ENCODE results near the gene CACTIN. TPM values are rescaled to one million over a fixed set of nuclear protein-coding genes. Genes with fewer than 3 reads are reported as not detected.

Gene CACTIN
- total RNA-seq, 1 experiment from 2014 or later = 33.2 TPM

GRCh38 chr19:3636506-3636905 lies 9.9 kb upstream of the CACTIN start:
- Histone ChIP-seq H3K9ac (ENCODE audit: low read length) (no peak overlapping the region), H3K79me2 (ENCODE audit: insufficient read depth, low read length) (no peaks in the 10 kb centered on the region), H3K27ac (ENCODE audit: low read depth, low read length) (no peak overlapping the region), H3K9me2 (ENCODE audit: insufficient read depth) (no peaks in the 10 kb centered on the region), H3K4me1 (ENCODE audit: control insufficient read depth in 1 of 2, insufficient read depth in 2 of 2, low read length in 2 of 2) (no peaks in the 10 kb centered on the region), H2AFZ (ENCODE audit: low read depth, low read length, poor library complexity, severe bottlenecking) (no peak overlapping the region), H3K27me3 (ENCODE audit: insufficient read depth, low read length) (no peaks in the 10 kb centered on the region), H4K20me1 (ENCODE audit: insufficient read depth) (no peaks in the 10 kb centered on the region), H3K36me3 (ENCODE audit: control insufficient read depth in 1 of 2, insufficient read depth in 2 of 2, low read length in 2 of 2) (no peaks in the 10 kb centered on the region; a peak in 1 of 4 replicates), H3K4me2 (ENCODE audit: low read length) (no peak overlapping the region), H3K4me3 (replicated peaks in 1 of 2; ENCODE audit: low read depth in 1 of 2, low read length in 2 of 2) (no peak overlapping the region), H3K9me3 (ENCODE audit: control insufficient read depth in 1 of 2, insufficient read depth in 1 of 2, low read depth in 1 of 2, low read length in 2 of 2) (no peaks in the 10 kb centered on the region)
- CTCF ChIA-PET = no interaction called here
- intact Hi-C loops (cut with micrococcal nuclease) = no loop called here
- DNase-seq (ENCODE audit: low read depth, low spot score) (no peak), ATAC-seq (no peak)
- POLR2A ChIA-PET = no interaction called here
- no TSS peak for BruUV-seq (replicated peaks)
- RAD21 ChIA-PET (ENCODE audit: low non-redundant PET in 1 of 2, low total read pairs in 2 of 2, uncharacterized antibody in 2 of 2, unreplicated experiment in 2 of 2) = no interaction called here
- TF ChIP-seq SIN3A (IDR thresholded peaks at IDR 0.05; ENCODE audit: low read depth) = no peak
- no peak for TF ChIP-seq ZBTB33 (IDR thresholded peaks at IDR 0.05; ENCODE audit: extremely low read depth, insufficient replicate concordance, low read length)
- no peak for TF ChIP-seq ZFX (IDR thresholded peaks at IDR 0.05)
- TF ChIP-seq JUND (IDR thresholded peaks at IDR 0.05) = no peak
- TF ChIP-seq ATF3 (IDR thresholded peaks at IDR 0.05) = no peak
- TF ChIP-seq CBX3 (IDR thresholded peaks at IDR 0.05; ENCODE audit: low read depth) = no peak
- TF ChIP-seq POLR2A (IDR thresholded peaks at IDR 0.05; ENCODE audit: borderline replicate concordance, extremely low read depth, insufficient read depth, insufficient read length) = no peak
- no peak for TF ChIP-seq YY1 (IDR thresholded peaks at IDR 0.05; ENCODE audit: extremely low read depth, insufficient replicate concordance, low read depth, low read length)
- TF ChIP-seq CTCF (IDR thresholded peaks at IDR 0.05 in 2 of 3, conservative IDR thresholded peaks at IDR 0.05 in 1 of 3; ENCODE audit: borderline replicate concordance in 1 of 3, insufficient read depth in 1 of 3, low read depth in 2 of 3, low read length in 2 of 3) = no peak
- TF ChIP-seq REST (IDR thresholded peaks at IDR 0.05; ENCODE audit: low read depth) = no peak
- TF ChIP-seq CEBPB (IDR thresholded peaks at IDR 0.05; ENCODE audit: low read depth) = no peak
- no peak for TF ChIP-seq ELF1 (IDR thresholded peaks at IDR 0.05; ENCODE audit: borderline replicate concordance, low read depth)
- no peak for TF ChIP-seq ZNF274 (IDR thresholded peaks at IDR 0.05; ENCODE audit: low read depth, low read length)
